Cardiac muscle cell (in vitro differentiated cells and primary cell): ENCODE data around the gene RASGRF2. TPM values are rescaled to one million over a fixed set of nuclear protein-coding genes. Genes with fewer than 3 reads are reported as not detected.
A peak's percentile ranks its signal among the peaks of the same experiment; 100 is the strongest.

Experiments used
- DNase-seq, 2 donors: peaks; one replicate each; pipeline versions ENCODE4 v3.0.0 to v3.0.0-alpha.2; 2010 to 2017; ENCODE audit warnings: low read depth in 1 of 2, low spot score in 1 of 2
- H3K27ac ChIP-seq: fragments of 200-600 bp; sonication (generic); 2 replicates; pipeline ENCODE4 v1.5.1; 2016
- H3K27me3 ChIP-seq: fragments of 200-600 bp; sonication (generic); 2 replicates; pipeline ENCODE4 v1.6.0; 2016; ENCODE audit warnings: control low read depth
- H3K36me3 ChIP-seq: fragments of 200-600 bp; sonication (generic); 2 replicates; pipeline ENCODE4 v1.5.1; 2016; ENCODE audit warnings: control low read depth
- H3K4me1 ChIP-seq: fragments of 200-600 bp; sonication (generic); 2 replicates; pipeline ENCODE4 v1.8.1; 2017; ENCODE audit warnings: low read depth, mild to moderate bottlenecking, mixed run types
- H3K4me3 ChIP-seq: fragments of 200-600 bp; sonication (generic); 2 replicates; pipeline ENCODE4 v1.5.1; 2016; ENCODE audit warnings: mild to moderate bottlenecking
- H3K9me3 ChIP-seq: fragments of 200-600 bp; sonication (generic); 2 replicates; pipeline ENCODE4 v1.5.1; 2017; ENCODE audit warnings: low read depth, mild to moderate bottlenecking, control low read depth
- polyA plus RNA-seq: library from polyadenylated mRNA; unstranded; fragments of >200 nt; fragmentation: Nextera tagmentation; extraction: Ambion mirVana; gene quantifications from 2 replicates; pipeline ENCODE4 v1.2.1, GENCODE V29; 2016
- total RNA-seq: library from RNA; depleted of rRNA; stranded (reverse); fragments of >200 nt; gene quantifications from 2 replicates; pipeline ENCODE4 v1.2.3, GENCODE V29; 2016
- TF ChIP-seq, protein P1 (sequence below): IDR thresholded peaks from 2 replicates; pipeline ENCODE4 v1.5.1; 2012; ENCODE audit warnings: low read depth, mild to moderate bottlenecking, low read length

RASGRF2 gene
- total and polyA plus RNA-seq, 2 experiments from 2014 or later: 0.06 to 0.33 TPM

DNA sequence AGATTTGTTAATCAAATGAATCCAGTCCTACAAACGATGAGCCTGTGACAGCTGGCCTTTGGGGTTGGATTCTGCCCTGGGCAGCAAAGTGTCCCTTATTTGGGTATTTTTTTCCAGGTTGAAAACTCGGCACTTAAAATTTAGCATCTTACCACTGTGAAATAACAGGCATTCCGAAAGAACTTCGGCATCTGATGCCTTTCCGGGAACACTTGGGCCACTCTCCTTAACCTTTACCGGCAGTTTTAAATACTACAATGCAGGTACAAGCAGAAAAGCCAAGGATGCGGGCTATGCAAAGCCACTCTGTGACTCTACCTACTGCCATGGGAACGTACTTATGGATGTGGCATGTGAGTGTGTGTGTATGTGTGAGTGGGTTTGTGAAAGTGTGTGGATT lies 1.0 kb upstream of the RASGRF2 start:
- Histone ChIP-seq H3K27ac (no peak overlapping the region), H3K4me3 (no peak overlapping the region), H3K36me3 (no peaks in the 10 kb centered on the region), H3K9me3 (no peaks in the 10 kb centered on the region), H3K4me1 (no peaks in the 10 kb centered on the region), H3K27me3 (peaks cover 92% of the 10 kb centered on the region)
- TF ChIP-seq, protein P1, sequence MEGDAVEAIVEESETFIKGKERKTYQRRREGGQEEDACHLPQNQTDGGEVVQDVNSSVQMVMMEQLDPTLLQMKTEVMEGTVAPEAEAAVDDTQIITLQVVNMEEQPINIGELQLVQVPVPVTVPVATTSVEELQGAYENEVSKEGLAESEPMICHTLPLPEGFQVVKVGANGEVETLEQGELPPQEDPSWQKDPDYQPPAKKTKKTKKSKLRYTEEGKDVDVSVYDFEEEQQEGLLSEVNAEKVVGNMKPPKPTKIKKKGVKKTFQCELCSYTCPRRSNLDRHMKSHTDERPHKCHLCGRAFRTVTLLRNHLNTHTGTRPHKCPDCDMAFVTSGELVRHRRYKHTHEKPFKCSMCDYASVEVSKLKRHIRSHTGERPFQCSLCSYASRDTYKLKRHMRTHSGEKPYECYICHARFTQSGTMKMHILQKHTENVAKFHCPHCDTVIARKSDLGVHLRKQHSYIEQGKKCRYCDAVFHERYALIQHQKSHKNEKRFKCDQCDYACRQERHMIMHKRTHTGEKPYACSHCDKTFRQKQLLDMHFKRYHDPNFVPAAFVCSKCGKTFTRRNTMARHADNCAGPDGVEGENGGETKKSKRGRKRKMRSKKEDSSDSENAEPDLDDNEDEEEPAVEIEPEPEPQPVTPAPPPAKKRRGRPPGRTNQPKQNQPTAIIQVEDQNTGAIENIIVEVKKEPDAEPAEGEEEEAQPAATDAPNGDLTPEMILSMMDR: no peak
- no peak for DNase-seq

- H3K4me3 ChIP-seq: peak overlapping the region; percentile 15
- no peak overlapping the region for H3K27ac ChIP-seq
- TF ChIP-seq, protein P1: no peak
- H3K27me3 ChIP-seq: peaks cover 99% of the 10 kb centered on the region
- no peaks in the 10 kb centered on the region for H3K4me1 ChIP-seq
- H3K9me3 ChIP-seq: no peaks in the 10 kb centered on the region
- DNase-seq: peak; percentile 14 to 41
- H3K36me3 ChIP-seq: no peaks in the 10 kb centered on the region
Measured at GRCh38 chr5:80960531-80961375, 590 bp downstream of the RASGRF2 start.

GRCh38 chr5:80961376-80962281 lies 1.5 kb downstream of the RASGRF2 start:
- H3K9me3 ChIP-seq: no peaks in the 10 kb centered on the region
- H3K27me3 ChIP-seq: peaks cover 90% of the 10 kb centered on the region
- H3K36me3 ChIP-seq: no peaks in the 10 kb centered on the region
- no peak overlapping the region for H3K27ac ChIP-seq
- H3K4me1 ChIP-seq: no peaks in the 10 kb centered on the region
- TF ChIP-seq, protein P1: no peak
- DNase-seq: peak in 1 of 2 donors; percentile 3
- no peak overlapping the region for H3K4me3 ChIP-seq

GRCh38 chr5:80962630-80963520 lies 2.7 kb downstream of the RASGRF2 start:
- H3K27ac ChIP-seq: no peak overlapping the region
- no peak overlapping the region for H3K4me3 ChIP-seq
- H3K27me3 ChIP-seq: peaks cover 78% of the 10 kb centered on the region
- H3K9me3 ChIP-seq: no peaks in the 10 kb centered on the region
- no peaks in the 10 kb centered on the region for H3K4me1 ChIP-seq
- H3K36me3 ChIP-seq: no peaks in the 10 kb centered on the region
- TF ChIP-seq, protein P1: no peak
- DNase-seq: no peak

GRCh38 chr5:80963521-80963895 lies 3.3 kb downstream of the RASGRF2 start:
- Histone ChIP-seq H3K4me1 (no peaks in the 10 kb centered on the region), H3K4me3 (no peak overlapping the region), H3K36me3 (no peaks in the 10 kb centered on the region), H3K9me3 (no peaks in the 10 kb centered on the region), H3K27me3 (peaks cover 71% of the 10 kb centered on the region), H3K27ac (no peak overlapping the region)
- DNase-seq: no peak
- TF ChIP-seq, protein P1: no peak
